ENCODE results near the gene COPS9.

COPS9 gene

GRCh38 chr2:240145461-240145860 is 9.4 kb upstream of the COPS9 start:
- no peak overlapping the region for H3K27ac ChIP-seq (ENCODE audit: low read length)
- no peak overlapping the region for H3K9ac ChIP-seq (ENCODE audit: low read depth, low read length)
- no peak overlapping the region for H3K4me3 ChIP-seq (ENCODE audit: low read length)
- H3K27me3 ChIP-seq (ENCODE audit: insufficient read depth, low read length): no peaks in the 10 kb centered on the region
- no peaks in the 10 kb centered on the region for H3K36me3 ChIP-seq (ENCODE audit: insufficient read depth, low read depth, low read length)
- no peaks in the 10 kb centered on the region for H3K4me1 ChIP-seq (ENCODE audit: insufficient read depth, low read length)
- no peaks in the 10 kb centered on the region; the same call in 1 of the 2 replicates for H3K9me3 ChIP-seq (ENCODE audit: insufficient read depth, low read depth, low read length)

GRCh38 chr2:240144649-240145261 is 8.7 kb upstream of the COPS9 start:
- no peaks in the 10 kb centered on the region for H3K36me3 ChIP-seq (ENCODE audit: insufficient read depth, low read depth, low read length)
- no peaks in the 10 kb centered on the region; the same call in 1 of the 2 replicates for H3K9me3 ChIP-seq (ENCODE audit: insufficient read depth, low read depth, low read length)
- H3K4me3 ChIP-seq (ENCODE audit: low read length): no peak overlapping the region
- no peak overlapping the region for H3K9ac ChIP-seq (ENCODE audit: low read depth, low read length)
- H3K27ac ChIP-seq (ENCODE audit: low read length): no peak overlapping the region
- H3K27me3 ChIP-seq (ENCODE audit: insufficient read depth, low read length): no peaks in the 10 kb centered on the region
- peaks cover 4% of the 10 kb centered on the region; the same call in 1 of the 2 replicates for H3K4me1 ChIP-seq (ENCODE audit: insufficient read depth, low read length)

- peaks cover 9% of the 10 kb centered on the region; the same call in 1 of the 2 replicates for H3K4me1 ChIP-seq (ENCODE audit: insufficient read depth, low read length)
- no peak overlapping the region for H3K4me3 ChIP-seq (ENCODE audit: low read length)
- no peak overlapping the region for H3K27ac ChIP-seq (ENCODE audit: low read length)
- H3K9me3 ChIP-seq (ENCODE audit: insufficient read depth, low read depth, low read length): no peaks in the 10 kb centered on the region; the same call in 1 of the 2 replicates
- no peak overlapping the region for H3K9ac ChIP-seq (ENCODE audit: low read depth, low read length)
- no peaks in the 10 kb centered on the region for H3K27me3 ChIP-seq (ENCODE audit: insufficient read depth, low read length)
- no peaks in the 10 kb centered on the region for H3K36me3 ChIP-seq (ENCODE audit: insufficient read depth, low read depth, low read length)
Measured at GRCh38 chr2:240143801-240144648, 7.9 kb upstream of the COPS9 start.

DNA sequence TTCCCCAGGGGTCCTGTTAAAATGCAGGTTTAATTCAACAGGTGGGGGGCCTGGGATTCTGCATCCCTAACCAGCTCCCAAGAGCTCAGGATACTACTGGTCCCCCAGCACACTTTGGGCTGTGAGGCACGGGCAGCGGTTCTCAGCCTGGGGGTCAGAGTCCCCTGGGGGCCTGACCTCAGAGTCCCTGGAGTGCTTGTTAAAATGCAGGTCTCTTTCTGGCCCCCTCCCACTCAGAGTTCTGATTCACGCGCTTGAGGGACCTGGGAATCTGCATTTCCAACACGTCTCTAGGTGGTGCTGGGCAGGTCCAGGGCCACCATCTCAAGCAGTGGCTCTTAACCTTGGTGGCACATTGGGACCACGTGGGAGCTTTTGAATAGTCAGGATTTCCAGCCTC is 7.2 kb upstream of the COPS9 start:
- Histone ChIP-seq H3K36me3 (ENCODE audit: insufficient read depth, low read depth, low read length) (no peaks in the 10 kb centered on the region), H3K9me3 (ENCODE audit: insufficient read depth, low read depth, low read length) (no peaks in the 10 kb centered on the region; the same call in 1 of the 2 replicates), H3K4me3 (ENCODE audit: low read length) (no peak overlapping the region), H3K4me1 (ENCODE audit: insufficient read depth, low read length) (peaks cover 9% of the 10 kb centered on the region; the same call in 1 of the 2 replicates), H3K9ac (ENCODE audit: low read depth, low read length) (no peak overlapping the region), H3K27me3 (ENCODE audit: insufficient read depth, low read length) (no peaks in the 10 kb centered on the region), H3K27ac (ENCODE audit: low read length) (no peak overlapping the region)

GRCh38 chr2:240142859-240143258 is 6.8 kb upstream of the COPS9 start:
- H3K27ac ChIP-seq (ENCODE audit: low read length): no peak overlapping the region
- H3K27me3 ChIP-seq (ENCODE audit: insufficient read depth, low read length): no peaks in the 10 kb centered on the region
- H3K9ac ChIP-seq (ENCODE audit: low read depth, low read length): no peak overlapping the region
- H3K36me3 ChIP-seq (ENCODE audit: insufficient read depth, low read depth, low read length): no peaks in the 10 kb centered on the region
- peaks cover 9% of the 10 kb centered on the region; the same call in 1 of the 2 replicates for H3K4me1 ChIP-seq (ENCODE audit: insufficient read depth, low read length)
- no peaks in the 10 kb centered on the region; the same call in 1 of the 2 replicates for H3K9me3 ChIP-seq (ENCODE audit: insufficient read depth, low read depth, low read length)
- H3K4me3 ChIP-seq (ENCODE audit: low read length): no peak overlapping the region

DNA sequence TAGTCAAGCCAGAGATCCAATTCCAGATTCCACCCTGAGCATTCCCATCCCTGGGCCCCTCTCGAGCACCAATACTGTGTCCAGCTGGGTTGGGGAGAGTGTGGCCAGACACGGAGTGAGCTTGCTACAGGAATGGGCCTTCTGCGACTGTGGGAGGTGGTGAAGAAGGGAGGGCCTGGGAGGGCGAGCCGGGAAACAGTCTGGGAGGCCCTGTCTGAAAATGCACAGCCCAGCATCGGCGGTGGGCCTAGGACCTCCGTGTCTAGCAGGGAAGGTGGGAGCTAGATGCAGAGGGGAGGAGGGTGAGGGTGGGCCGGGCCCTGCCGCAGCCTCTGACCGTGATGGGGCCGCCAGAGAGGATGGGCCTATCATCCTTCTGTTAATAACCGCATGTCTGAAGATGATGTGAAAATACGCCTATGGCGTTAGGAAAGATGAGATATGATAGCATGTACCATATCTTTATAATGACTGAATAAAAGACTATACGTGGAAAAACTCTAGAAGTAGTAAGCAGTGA is 6.2 kb upstream of the COPS9 start:
- Histone ChIP-seq H3K27me3 (ENCODE audit: insufficient read depth, low read length) (peaks cover 4% of the 10 kb centered on the region), H3K9me3 (ENCODE audit: insufficient read depth, low read depth, low read length) (no peaks in the 10 kb centered on the region), H3K36me3 (ENCODE audit: insufficient read depth, low read depth, low read length) (no peaks in the 10 kb centered on the region), H3K27ac (ENCODE audit: low read length) (no peak overlapping the region), H3K4me1 (ENCODE audit: insufficient read depth, low read length) (peaks cover 9% of the 10 kb centered on the region; the same call in 1 of the 2 replicates), H3K9ac (ENCODE audit: low read depth, low read length) (no peak overlapping the region), H3K4me3 (ENCODE audit: low read length) (no peak overlapping the region)

GRCh38 chr2:240141736-240142135 is 5.6 kb upstream of the COPS9 start:
- H3K4me1 ChIP-seq (ENCODE audit: insufficient read depth, low read length): peaks cover 9% of the 10 kb centered on the region; the same call in 1 of the 2 replicates
- H3K27ac ChIP-seq (ENCODE audit: low read length): no peak overlapping the region
- peaks cover 9% of the 10 kb centered on the region for H3K27me3 ChIP-seq (ENCODE audit: insufficient read depth, low read length)
- no peak overlapping the region for H3K9ac ChIP-seq (ENCODE audit: low read depth, low read length)
- H3K36me3 ChIP-seq (ENCODE audit: insufficient read depth, low read depth, low read length): no peaks in the 10 kb centered on the region
- H3K9me3 ChIP-seq (ENCODE audit: insufficient read depth, low read depth, low read length): no peaks in the 10 kb centered on the region
- H3K4me3 ChIP-seq (ENCODE audit: low read length): no peak overlapping the region

DNA sequence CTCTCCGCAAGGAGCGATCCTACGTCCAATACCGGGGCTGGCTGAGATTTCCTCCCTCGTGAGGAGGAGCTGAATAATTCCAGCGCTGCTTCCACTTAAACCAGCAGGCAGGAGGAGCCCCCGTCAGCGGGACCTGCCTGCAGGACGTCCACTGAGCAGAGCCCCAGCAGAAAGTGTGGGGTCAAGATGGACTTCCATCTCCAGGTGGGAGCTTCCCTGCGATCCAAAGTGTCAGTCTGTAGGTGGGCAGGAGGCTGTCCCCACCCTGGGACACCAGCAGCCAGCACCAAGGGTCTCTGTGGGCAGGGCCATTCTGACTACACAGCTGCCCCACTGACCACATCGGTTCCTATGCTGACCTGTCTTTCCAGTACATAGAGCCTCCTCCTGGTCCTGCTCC is 4.8 kb upstream of the COPS9 start:
- Histone ChIP-seq H3K27ac (ENCODE audit: low read length) (no peak overlapping the region), H3K36me3 (ENCODE audit: insufficient read depth, low read depth, low read length) (no peaks in the 10 kb centered on the region), H3K27me3 (ENCODE audit: insufficient read depth, low read length) (peaks cover 11% of the 10 kb centered on the region), H3K9me3 (ENCODE audit: insufficient read depth, low read depth, low read length) (no peaks in the 10 kb centered on the region), H3K4me3 (ENCODE audit: low read length) (no peak overlapping the region), H3K9ac (ENCODE audit: low read depth, low read length) (no peak overlapping the region), H3K4me1 (ENCODE audit: insufficient read depth, low read length) (peaks cover 9% of the 10 kb centered on the region; the same call in 1 of the 2 replicates)

DNA sequence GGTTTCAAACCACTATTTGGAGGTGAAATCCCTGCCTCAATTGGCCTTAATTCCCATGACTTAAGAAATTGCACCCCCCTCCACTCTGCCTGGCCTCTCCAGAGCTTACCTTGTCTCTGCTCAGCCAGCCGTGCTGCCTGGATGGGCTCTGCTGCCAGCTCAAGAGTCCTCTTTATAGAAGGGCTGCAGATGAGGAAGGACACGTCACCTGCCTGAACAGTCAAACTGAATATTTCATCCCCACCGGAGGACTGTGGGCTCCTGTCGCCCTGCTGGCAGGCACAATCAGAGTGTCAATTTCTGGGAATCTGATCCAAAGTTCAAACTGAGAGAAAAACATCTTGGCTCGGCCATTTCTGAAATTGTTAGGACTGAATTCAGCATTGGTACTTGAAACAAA is 4.4 kb upstream of the COPS9 start, which contains the start of gene OTOS:
OTOS (minus strand) TSS at position 148 of the 400 bp plus-strand sequence. CDS start 332 bp downstream, outside the sequence.
- H3K4me1 ChIP-seq (ENCODE audit: insufficient read depth, low read length): peaks cover 9% of the 10 kb centered on the region; the same call in 1 of the 2 replicates
- H3K9ac ChIP-seq (ENCODE audit: low read depth, low read length): no peak within 1 kb of the TSS
- H3K27me3 ChIP-seq (ENCODE audit: insufficient read depth, low read length): peaks cover 11% of the 10 kb centered on the region

GRCh38 chr2:240139666-240140393 is 3.7 kb upstream of the COPS9 start:
- Histone ChIP-seq H3K27ac (ENCODE audit: low read length) (no peak overlapping the region), H3K9me3 (ENCODE audit: insufficient read depth, low read depth, low read length) (no peaks in the 10 kb centered on the region), H3K4me3 (ENCODE audit: low read length) (no peak overlapping the region), H3K4me1 (ENCODE audit: insufficient read depth, low read length) (peaks cover 12% of the 10 kb centered on the region; the same call in 1 of the 2 replicates), H3K36me3 (ENCODE audit: insufficient read depth, low read depth, low read length) (no peaks in the 10 kb centered on the region), H3K9ac (ENCODE audit: low read depth, low read length) (no peak overlapping the region), H3K27me3 (ENCODE audit: insufficient read depth, low read length) (peaks cover 11% of the 10 kb centered on the region)

More for the DNA sequence above, 4.4 kb upstream of the COPS9 start, which contains the start of gene OTOS:
- no peaks in the 10 kb centered on the region for H3K36me3 ChIP-seq (ENCODE audit: insufficient read depth, low read depth, low read length)
- H3K9me3 ChIP-seq (ENCODE audit: insufficient read depth, low read depth, low read length): no peaks in the 10 kb centered on the region
- no peak within 1 kb of the TSS for H3K27ac ChIP-seq (ENCODE audit: low read length)
- H3K4me3 ChIP-seq (ENCODE audit: low read length): no peak within 1 kb of the TSS

GRCh38 chr2:240139011-240139441 is 2.9 kb upstream of the COPS9 start:
- no peaks in the 10 kb centered on the region for H3K36me3 ChIP-seq (ENCODE audit: insufficient read depth, low read depth, low read length)
- H3K4me1 ChIP-seq (ENCODE audit: insufficient read depth, low read length): peaks cover 12% of the 10 kb centered on the region
- no peak overlapping the region for H3K4me3 ChIP-seq (ENCODE audit: low read length)
- no peak overlapping the region for H3K9ac ChIP-seq (ENCODE audit: low read depth, low read length)
- no peak overlapping the region for H3K27ac ChIP-seq (ENCODE audit: low read length)
- no peaks in the 10 kb centered on the region for H3K9me3 ChIP-seq (ENCODE audit: insufficient read depth, low read depth, low read length)
- peaks cover 11% of the 10 kb centered on the region for H3K27me3 ChIP-seq (ENCODE audit: insufficient read depth, low read length)

Measured in iPS-20b (cell line).